Sciatic nerve (tissue), 2 donors: ENCODE data around the gene CALML6. TPM values are rescaled to one million over a fixed set of nuclear protein-coding genes. Genes with fewer than 3 reads are reported as not detected.

Source experiments
- ATAC-seq: fragments of 200-7000 bp; cut with Tn5 transposase; one replicate; pipeline ENCODE4 v1.9.1; 2020; ENCODE audit warnings: mild to moderate bottlenecking, moderate library complexity
- DNase-seq: peaks from one replicate; pipeline ENCODE4 v3.0.0-alpha.2; 2020; ENCODE audit warnings: low spot score
- intact Hi-C: fragments of 100-400 bp; cut with DNase I; formaldehyde crosslinking; loops from one replicate; pipeline ENCODE4 v1.14.2; 2022
- total RNA-seq: library from RNA; stranded (reverse); fragmentation: NEBNext Ultra II Directional; extraction: Animal tissue kit (Norgen Biotek cat#: 25700); gene quantifications from one replicate; pipeline ENCODE4 v1.2.1, GENCODE V29; 2021
- donor health status: DM: no; HTN: no; CAD: no.
- donor health status: DM: no; HTN: no; CAD: no.

The CALML6 gene
- total RNA-seq, 1 donor from 2014 or later: 0.49 TPM

DNA sequence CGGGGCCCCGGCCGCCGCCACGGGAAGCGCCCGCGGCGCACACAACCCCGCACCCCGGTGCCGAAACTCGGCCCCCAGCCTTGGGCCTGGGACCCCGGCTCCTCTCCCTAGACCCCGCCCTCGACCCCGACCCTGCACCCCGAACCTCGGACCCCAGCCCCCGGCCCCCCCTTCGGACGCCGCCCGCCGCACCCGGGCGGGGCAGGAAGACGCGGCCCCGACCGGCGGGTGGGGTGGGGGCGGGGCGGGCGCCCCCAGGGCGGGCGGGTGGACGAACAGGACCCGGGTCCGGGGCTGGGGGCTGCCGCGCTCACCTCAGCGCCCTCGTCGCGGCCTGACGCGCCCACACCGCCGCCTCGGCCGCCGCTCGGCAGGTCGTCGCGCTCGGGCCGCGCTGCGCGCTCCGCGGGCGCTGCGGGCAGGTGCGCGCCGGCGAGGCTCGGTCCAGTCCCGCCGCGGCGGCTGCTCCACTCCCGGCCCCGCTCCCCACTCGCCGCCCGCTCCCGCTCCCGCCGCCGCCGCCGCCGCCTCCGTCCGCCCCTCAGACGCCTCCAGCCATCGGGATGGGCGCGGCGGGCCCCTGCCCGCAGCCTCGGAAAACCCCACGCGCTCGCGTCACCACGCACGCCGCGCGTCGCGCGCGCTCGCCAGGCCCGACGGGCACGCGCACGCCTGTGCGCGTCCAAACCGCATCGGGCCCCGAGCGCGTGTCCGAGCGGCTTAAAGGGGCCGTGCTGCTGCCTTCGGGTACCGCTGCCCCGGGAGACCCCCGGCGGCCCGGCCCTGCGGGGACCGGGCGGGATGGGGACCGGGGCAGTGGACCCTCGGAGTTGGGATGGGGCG, 24.3 kb upstream of the CALML6 start, which contains the start of gene GNB1:
GNB1 (minus strand) TSS at position 582 of the 843 bp plus-strand sequence. CDS start 65,634 bp downstream, outside the sequence.
- peak; percentile 92 for DNase-seq
- peak; percentile 89 for ATAC-seq
- intact Hi-C loops: no loop called here

- DNase-seq: peak; percentile 86
- ATAC-seq: peak; percentile 72
- intact Hi-C loops: no loop called here
Observed at GRCh38 chr1:1891349-1892078, 23.5 kb upstream of the CALML6 start.

- intact Hi-C loops: no loop called here
- peak; percentile 1 for ATAC-seq
- DNase-seq: no peak
Observed at GRCh38 chr1:1892079-1892762, 22.8 kb upstream of the CALML6 start.

GRCh38 chr1:1892763-1893120, 22.3 kb upstream of the CALML6 start:
- no peak for ATAC-seq
- intact Hi-C loops: no loop called here
- DNase-seq: no peak

DNA sequence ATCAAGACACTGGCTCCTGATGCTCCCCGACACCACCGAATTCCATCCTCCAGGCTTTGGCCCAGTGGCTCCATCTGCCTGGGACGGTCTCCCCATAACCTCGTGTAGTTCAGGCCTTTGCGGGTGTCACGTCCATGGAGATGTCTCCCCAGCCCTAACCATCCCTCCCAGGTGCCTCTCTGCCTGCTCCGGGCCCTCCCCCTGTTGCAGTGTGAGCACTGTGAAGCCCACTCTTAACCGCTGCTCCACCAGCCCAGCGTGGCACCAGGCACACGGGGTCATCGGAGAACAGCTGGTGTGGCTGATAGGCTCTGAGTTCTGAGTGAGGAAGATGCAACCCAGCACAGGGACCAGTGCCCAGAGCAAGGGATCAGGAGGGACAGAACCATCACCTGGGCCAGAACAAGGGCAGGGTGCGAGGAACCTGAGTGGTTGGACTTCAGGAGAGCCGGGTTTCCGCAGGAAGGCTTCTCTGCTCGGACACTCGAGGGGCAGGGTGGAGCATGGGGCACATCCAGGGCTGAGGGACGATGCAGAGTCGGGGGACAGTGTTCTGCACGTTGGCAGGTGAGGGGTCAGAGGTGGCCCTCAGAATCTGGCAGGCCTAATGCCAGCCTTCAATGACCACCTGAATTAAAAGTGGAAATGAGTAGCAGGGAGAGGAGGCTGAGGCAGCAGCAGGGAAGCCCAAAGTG, 21.6 kb upstream of the CALML6 start:
- no peak for ATAC-seq
- DNase-seq: no peak
- intact Hi-C loops: no loop called here

- intact Hi-C loops: no loop called here
- ATAC-seq: no peak
- no peak for DNase-seq
Observed at GRCh38 chr1:1893997-1894353, 21.1 kb upstream of the CALML6 start.

GRCh38 chr1:1894354-1895059, 20.6 kb upstream of the CALML6 start:
- peak; percentile 18 for ATAC-seq
- no peak for DNase-seq
- intact Hi-C loops: no loop called here

GRCh38 chr1:1895060-1895418, 20.0 kb upstream of the CALML6 start:
- intact Hi-C loops: no loop called here
- no peak for DNase-seq

GRCh38 chr1:1895456-1896336, 19.4 kb upstream of the CALML6 start:
- ATAC-seq (no peak), DNase-seq (no peak)
- intact Hi-C loops: no loop called here

More at GRCh38 chr1:1895060-1895418, 20.0 kb upstream of the CALML6 start:
- no peak for ATAC-seq

- intact Hi-C loops: no loop called here
- no peak for ATAC-seq
- no peak for DNase-seq
Observed at GRCh38 chr1:1898246-1898933, 16.7 kb upstream of the CALML6 start.

DNA sequence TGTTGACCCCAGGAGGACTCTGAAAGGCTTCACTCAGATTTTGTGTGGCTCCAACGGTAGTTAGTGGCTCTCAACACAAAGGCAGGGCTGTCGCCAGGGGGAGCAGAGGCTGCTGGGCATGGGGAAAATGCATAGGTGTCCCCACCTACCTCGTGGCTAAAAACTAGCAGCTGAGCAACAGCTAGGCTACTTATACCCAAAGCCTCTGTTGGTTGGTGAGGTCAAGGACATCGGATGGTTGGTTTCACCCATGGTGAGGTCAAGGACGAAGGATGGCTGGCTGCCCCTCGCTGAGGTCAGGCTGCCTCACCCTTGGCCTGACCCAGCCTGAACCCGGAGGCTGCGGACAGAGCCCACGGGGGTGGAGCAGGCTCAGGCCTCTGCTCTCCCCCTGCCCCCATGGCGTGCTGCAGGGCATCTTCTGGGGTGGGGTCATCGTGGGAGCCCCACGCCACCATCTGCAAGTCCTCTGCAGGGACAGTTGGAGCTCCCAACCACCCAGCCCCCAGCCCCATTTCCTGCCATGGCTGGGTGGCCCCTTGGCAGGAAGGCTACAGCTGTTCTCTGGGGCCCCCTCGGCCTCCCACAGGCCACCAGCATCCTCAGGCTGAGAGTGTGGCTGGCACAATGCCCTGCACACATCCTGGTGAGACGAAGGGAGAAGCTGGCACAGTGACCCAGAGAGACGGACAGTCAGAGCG, 15.6 kb upstream of the CALML6 start:
- no peak for ATAC-seq
- intact Hi-C loops: no loop called here
- DNase-seq: no peak

GRCh38 chr1:1899967-1900327, 15.1 kb upstream of the CALML6 start:
- ATAC-seq (no peak), DNase-seq (no peak)
- intact Hi-C loops: loop anchor here (10.0 kb wide), 1 partner anchor 135 kb away; no protein-coding TSS in a partner anchor

DNA sequence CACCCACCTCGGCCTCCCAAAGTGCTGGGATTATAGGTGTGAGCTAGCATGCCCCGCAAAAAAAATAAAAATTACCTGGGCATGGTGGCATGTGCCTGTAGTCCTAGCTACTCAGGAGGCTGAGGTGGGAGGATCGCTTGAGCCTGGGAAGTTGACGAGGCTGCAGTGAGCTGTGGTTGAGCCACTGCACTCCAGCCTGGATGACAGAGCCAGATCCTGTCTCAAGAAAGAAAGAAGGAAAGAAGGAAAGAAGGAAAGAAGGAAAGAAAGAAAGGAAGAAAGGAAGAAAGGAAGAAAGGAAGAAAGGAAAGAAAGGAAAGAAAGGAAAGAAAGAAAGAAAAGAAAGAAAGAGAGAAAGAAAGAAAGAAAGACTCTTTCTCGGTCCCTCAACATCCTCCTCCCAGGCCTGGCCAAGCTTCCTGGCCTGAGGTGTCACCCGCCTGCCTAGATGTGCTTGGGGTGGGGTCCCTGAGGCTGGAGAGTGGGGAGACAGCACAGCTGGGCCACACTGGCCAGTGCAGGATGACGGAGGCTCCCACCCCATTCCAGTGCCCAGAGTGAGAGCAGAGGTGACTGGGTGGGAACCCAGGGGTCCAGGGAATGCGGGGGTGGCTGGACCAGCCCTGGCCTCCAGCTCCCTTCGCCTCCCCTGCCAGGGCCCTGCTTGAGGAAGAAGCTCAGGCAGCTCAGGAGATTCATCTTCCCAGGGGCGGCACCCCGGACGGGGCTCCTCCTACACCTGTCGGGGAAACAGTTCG, 14.0 kb upstream of the CALML6 start:
- intact Hi-C loops: loop anchor here (10.0 kb wide), 1 partner anchor 136 kb away; no protein-coding TSS in a partner anchor
- ATAC-seq (no peak), DNase-seq (no peak)

- intact Hi-C loops: loop anchor here (10.0 kb wide), 1 partner anchor 137 kb away; no protein-coding TSS in a partner anchor
- no peak for DNase-seq
Observed at GRCh38 chr1:1901641-1902294, 13.3 kb upstream of the CALML6 start.

DNA sequence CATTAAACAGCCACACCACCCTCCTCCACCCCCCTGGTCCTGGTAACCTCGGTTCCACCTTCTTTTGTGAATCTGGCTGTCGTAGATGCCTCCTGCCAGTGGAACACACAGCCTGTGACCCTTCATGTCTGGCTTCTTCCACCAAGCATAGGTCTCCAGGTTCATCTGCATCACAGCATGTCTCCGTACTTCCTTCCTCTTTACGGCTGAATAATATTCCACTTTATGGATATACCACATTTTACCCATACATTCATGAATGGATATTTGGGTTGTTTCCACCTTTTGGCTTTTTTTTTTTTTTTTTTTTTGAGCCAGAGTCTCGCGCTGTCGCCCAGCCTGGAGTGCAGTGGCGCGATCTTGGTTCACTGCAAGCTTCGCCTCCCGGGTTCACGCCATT, 11.8 kb upstream of the CALML6 start:
- no peak for ATAC-seq
- no peak for DNase-seq
- intact Hi-C loops: loop anchor here (10.0 kb wide), 1 partner anchor 138 kb away; no protein-coding TSS in a partner anchor

More at GRCh38 chr1:1901641-1902294, 13.3 kb upstream of the CALML6 start:
- ATAC-seq: no peak
